ENCODE measurements around the gene MYMK. TPM values are rescaled to one million over a fixed set of nuclear protein-coding genes. Genes with fewer than 3 reads are reported as not detected.

Gene MYMK
- total and polyA plus RNA-seq, 2 of the 13 experiments (the other 11 are each of a cell fraction or from before 2014, with no cell fraction given) = not detected

DNA sequence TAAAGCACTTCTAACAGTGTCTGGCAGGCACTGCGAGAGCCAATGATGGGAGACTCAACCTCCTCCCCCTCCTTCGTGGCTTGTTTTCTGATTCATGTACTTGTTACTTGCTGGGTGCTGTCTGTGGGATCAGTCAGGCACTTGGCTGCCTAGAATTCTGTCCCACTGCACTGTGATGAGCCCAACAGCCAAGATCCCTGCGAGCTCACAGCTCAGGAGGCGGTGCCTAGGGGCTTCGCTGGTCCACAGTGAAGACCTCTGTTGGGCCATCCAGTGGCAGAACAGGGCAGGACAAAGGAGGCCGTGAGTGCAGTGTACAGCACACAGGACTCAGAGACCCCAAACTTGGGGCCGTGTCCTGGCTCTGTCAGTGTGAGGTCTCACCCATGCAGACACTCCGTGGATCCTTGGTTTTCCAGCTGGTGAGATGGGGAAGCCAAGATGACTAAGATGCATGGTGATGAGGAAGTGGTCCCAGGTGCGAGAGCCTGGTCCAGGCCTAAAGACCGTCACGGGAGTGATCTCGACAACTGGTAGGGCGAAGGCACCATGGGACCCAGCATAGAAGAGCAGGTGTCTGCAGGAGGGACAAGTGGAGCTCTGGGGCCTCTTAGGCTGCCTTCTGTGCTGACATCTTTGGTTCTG is 19.5 kb downstream of the MYMK start:
- DNase-seq (ENCODE audit: low spot score) = no peak
- Histone ChIP-seq H2AFZ (ENCODE audit: low read length) (no peak overlapping the region), H4K20me1 (ENCODE audit: insufficient read depth, low read length) (no peaks in the 10 kb centered on the region), H3K4me3 (replicated peaks in 1 of 3; ENCODE audit: insufficient read depth in 1 of 3, low read depth in 2 of 3, low read length in 3 of 3) (no peak overlapping the region), H3K9ac (ENCODE audit: insufficient read depth, low read depth, low read length) (no peak overlapping the region), H3K9me3 (ENCODE audit: low read length) (peaks cover 11% of the 10 kb centered on the region), H3K4me2 (ENCODE audit: low read depth, low read length) (no peak overlapping the region), H3K36me3 (replicated peaks in 1 of 2; ENCODE audit: control insufficient read depth in 1 of 2, insufficient read depth in 2 of 2, low read length in 2 of 2) (no peaks in the 10 kb centered on the region), H3K27ac (ENCODE audit: extremely low read length, insufficient read depth, low read length) (no peak overlapping the region), H3K4me1 (ENCODE audit: insufficient read depth, low read length) (peaks cover 47% of the 10 kb centered on the region), H3K27me3 (ENCODE audit: control insufficient read depth in 1 of 2, insufficient read depth in 2 of 2, low read length in 2 of 2) (peaks cover 0 to 18% of the 10 kb centered on the region in 2 experiments; a peak in 3 of 5 replicates), H3K79me2 (ENCODE audit: insufficient read depth, low read length) (no peaks in the 10 kb centered on the region)
- 89% methylated on average over 6 of the region's 13 CpGs for WGBS (ENCODE audit: low lambda C conversion rate)
- in situ Hi-C loops (cut with HindIII; ENCODE audit: extremely low pct_ligation_motif_present, low pct_unique_long_range_greater_than_20kb) (no loop called here), intact Hi-C loops (cut with micrococcal nuclease; ENCODE audit: unreplicated experiment) (no loop called here)
- ChIA-PET POLR2A (interaction anchor here (1.6 to 1.7 kb wide), 3 partner anchors 9 to 210 kb away, joined by 4 to 7 read pairs (median 6); partner anchors contain the start of gene SLC2A6), CTCF (ENCODE audit: low intra/inter-chr PET ratio, low total read pairs) (no interaction called here)
- 0 out of 2 replicates have a peak, but pooled peaks have one; percentile 8 for TF ChIP-seq GLI4 (CRISPR knock-in tag; IDR thresholded peaks at IDR 0.05; ENCODE audit: borderline replicate concordance)
- no peak for TF ChIP-seq HOXA5 (CRISPR knock-in tag; IDR thresholded peaks at IDR 0.05)
- TF ChIP-seq GABPA (IDR thresholded peaks at IDR 0.05; ENCODE audit: low read depth, low read length) = no peak
- no peak for TF ChIP-seq GABPA (CRISPR knock-in tag; IDR thresholded peaks at IDR 0.05; ENCODE audit: low read depth)
- FAIRE-seq = no peak
- BruUV-seq (replicated peaks) = no TSS peak
- no peak for ATAC-seq

DNA sequence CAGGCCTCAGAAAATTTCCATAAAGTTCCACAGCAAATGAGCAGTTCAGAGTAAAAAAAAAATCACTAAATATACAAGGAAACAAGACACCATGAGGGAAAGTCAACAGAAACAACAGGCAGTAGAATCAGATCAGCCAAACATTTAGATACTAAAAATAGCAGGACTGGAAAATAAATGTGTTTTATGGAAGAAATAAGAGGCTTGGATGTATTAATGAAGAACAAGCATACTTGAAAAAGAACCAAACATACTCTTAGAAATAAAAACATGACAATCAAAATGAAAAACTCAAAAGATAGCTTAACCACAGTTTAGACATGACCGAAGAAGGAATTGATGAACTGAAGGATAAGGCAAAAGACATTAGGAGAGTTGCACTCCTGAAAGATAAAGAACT is 22.6 kb downstream of the MYMK start:
- FAIRE-seq (no peak), ATAC-seq (no peak), DNase-seq (ENCODE audit: low spot score) (no peak)
- ChIA-PET CTCF (ENCODE audit: low intra/inter-chr PET ratio, low total read pairs) (no interaction called here), POLR2A (no interaction called here)
- intact Hi-C loops (cut with micrococcal nuclease; ENCODE audit: unreplicated experiment) = no loop called here
- in situ Hi-C loops (cut with HindIII; ENCODE audit: extremely low pct_ligation_motif_present, low pct_unique_long_range_greater_than_20kb) = no loop called here
- H4K20me1 ChIP-seq (ENCODE audit: insufficient read depth, low read length) = no peaks in the 10 kb centered on the region
- H3K79me2 ChIP-seq (ENCODE audit: insufficient read depth, low read length) = no peaks in the 10 kb centered on the region
- peaks cover 0 to 3% of the 10 kb centered on the region in 2 experiments; a peak in 1 of 5 replicates for H3K27me3 ChIP-seq (ENCODE audit: control insufficient read depth in 1 of 2, insufficient read depth in 2 of 2, low read length in 2 of 2)
- no peak overlapping the region for H2AFZ ChIP-seq (ENCODE audit: low read length)
- H3K9ac ChIP-seq (ENCODE audit: insufficient read depth, low read depth, low read length) = no peak overlapping the region
- peaks cover 11% of the 10 kb centered on the region for H3K9me3 ChIP-seq (ENCODE audit: low read length)
- BruUV-seq (replicated peaks) = no TSS peak
- H3K36me3 ChIP-seq (replicated peaks in 1 of 2; ENCODE audit: control insufficient read depth in 1 of 2, insufficient read depth in 2 of 2, low read length in 2 of 2) = no peaks in the 10 kb centered on the region
- no peak overlapping the region for H3K4me3 ChIP-seq (replicated peaks in 1 of 3; ENCODE audit: insufficient read depth in 1 of 3, low read depth in 2 of 3, low read length in 3 of 3)
- H3K4me2 ChIP-seq (ENCODE audit: low read depth, low read length) = no peak overlapping the region
- WGBS (ENCODE audit: low lambda C conversion rate) = 98% methylated on average over 1 of the region's 1 CpG
- peaks cover 49% of the 10 kb centered on the region for H3K4me1 ChIP-seq (ENCODE audit: insufficient read depth, low read length)
- no peak overlapping the region for H3K27ac ChIP-seq (ENCODE audit: extremely low read length, insufficient read depth, low read length)
- TF ChIP-seq, protein P1, sequence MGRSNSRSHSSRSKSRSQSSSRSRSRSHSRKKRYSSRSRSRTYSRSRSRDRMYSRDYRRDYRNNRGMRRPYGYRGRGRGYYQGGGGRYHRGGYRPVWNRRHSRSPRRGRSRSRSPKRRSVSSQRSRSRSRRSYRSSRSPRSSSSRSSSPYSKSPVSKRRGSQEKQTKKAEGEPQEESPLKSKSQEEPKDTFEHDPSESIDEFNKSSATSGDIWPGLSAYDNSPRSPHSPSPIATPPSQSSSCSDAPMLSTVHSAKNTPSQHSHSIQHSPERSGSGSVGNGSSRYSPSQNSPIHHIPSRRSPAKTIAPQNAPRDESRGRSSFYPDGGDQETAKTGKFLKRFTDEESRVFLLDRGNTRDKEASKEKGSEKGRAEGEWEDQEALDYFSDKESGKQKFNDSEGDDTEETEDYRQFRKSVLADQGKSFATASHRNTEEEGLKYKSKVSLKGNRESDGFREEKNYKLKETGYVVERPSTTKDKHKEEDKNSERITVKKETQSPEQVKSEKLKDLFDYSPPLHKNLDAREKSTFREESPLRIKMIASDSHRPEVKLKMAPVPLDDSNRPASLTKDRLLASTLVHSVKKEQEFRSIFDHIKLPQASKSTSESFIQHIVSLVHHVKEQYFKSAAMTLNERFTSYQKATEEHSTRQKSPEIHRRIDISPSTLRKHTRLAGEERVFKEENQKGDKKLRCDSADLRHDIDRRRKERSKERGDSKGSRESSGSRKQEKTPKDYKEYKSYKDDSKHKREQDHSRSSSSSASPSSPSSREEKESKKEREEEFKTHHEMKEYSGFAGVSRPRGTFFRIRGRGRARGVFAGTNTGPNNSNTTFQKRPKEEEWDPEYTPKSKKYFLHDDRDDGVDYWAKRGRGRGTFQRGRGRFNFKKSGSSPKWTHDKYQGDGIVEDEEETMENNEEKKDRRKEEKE (IDR thresholded peaks at IDR 0.05) = no peak
- TF ChIP-seq ZNF605 (CRISPR knock-in tag; IDR thresholded peaks at IDR 0.05) (no peak), KDM3A (CRISPR knock-in tag; IDR thresholded peaks at IDR 0.05; ENCODE audit: low read depth) (no peak), ZNF350 (CRISPR knock-in tag; IDR thresholded peaks at IDR 0.05; ENCODE audit: borderline replicate concordance, low read depth) (no peak), TOE1 (CRISPR knock-in tag; IDR thresholded peaks at IDR 0.05) (no peak), JARID2 (CRISPR knock-in tag; IDR thresholded peaks at IDR 0.05; ENCODE audit: insufficient replicate concordance) (no peak), ZSCAN9 (CRISPR knock-in tag; IDR thresholded peaks at IDR 0.05; ENCODE audit: borderline replicate concordance) (no peak), JUN (CRISPR knock-in tag; IDR thresholded peaks at IDR 0.05) (no peak), ZNF569 (CRISPR knock-in tag; IDR thresholded peaks at IDR 0.05; ENCODE audit: borderline replicate concordance) (no peak), ZNF589 (CRISPR knock-in tag; conservative IDR thresholded peaks at IDR 0.05) (no peak), ZFP1 (CRISPR knock-in tag; IDR thresholded peaks at IDR 0.05) (no peak), FOXK2 (IDR thresholded peaks at IDR 0.05) (no peak), ZNF879 (CRISPR knock-in tag; IDR thresholded peaks at IDR 0.05) (no peak)
- TF ChIP-seq, protein P2, sequence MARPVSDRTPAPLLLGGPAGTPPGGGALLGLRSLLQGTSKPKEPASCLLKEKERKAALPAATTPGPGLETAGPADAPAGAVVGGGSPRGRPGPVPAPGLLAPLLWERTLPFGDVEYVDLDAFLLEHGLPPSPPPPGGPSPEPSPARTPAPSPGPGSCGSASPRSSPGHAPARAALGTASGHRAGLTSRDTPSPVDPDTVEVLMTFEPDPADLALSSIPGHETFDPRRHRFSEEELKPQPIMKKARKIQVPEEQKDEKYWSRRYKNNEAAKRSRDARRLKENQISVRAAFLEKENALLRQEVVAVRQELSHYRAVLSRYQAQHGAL (CRISPR knock-in tag; IDR thresholded peaks at IDR 0.05; ENCODE audit: not compliant biosample characterization) = no peak
